Myocyte (in vitro differentiated cells): ENCODE measurements around the gene STXBP4. TPM values are rescaled to one million over a fixed set of nuclear protein-coding genes. Genes with fewer than 3 reads are reported as not detected.

Experiments used
- DNase-seq: peaks from one replicate; pipeline ENCODE4 v3.0.0-alpha.2; 2012; ENCODE audit warnings: low read depth
- total RNA-seq: library from RNA; depleted of rRNA; stranded (reverse); fragments of >200 nt; gene quantifications from 2 replicates; pipeline ENCODE4 v1.2.3, GENCODE V29; 2014

STXBP4 gene
- total RNA-seq, 1 donor from 2014 or later = 20.5 TPM

GRCh38 chr17:54971147-54971546, 2.6 kb downstream of the STXBP4 start:
- DNase-seq = no peak

- no peak for DNase-seq
These were observed 3.3 kb downstream of the STXBP4 start for GRCh38 chr17:54971901-54972300.

- DNase-seq = no peak
These were observed 4.0 kb downstream of the STXBP4 start for GRCh38 chr17:54972406-54973138.

GRCh38 chr17:54974759-54975158, 6.2 kb downstream of the STXBP4 start:
- DNase-seq = no peak

GRCh38 chr17:54976316-54976715, 7.8 kb downstream of the STXBP4 start:
- no peak for DNase-seq

GRCh38 chr17:54977744-54978143, 9.2 kb downstream of the STXBP4 start:
- no peak for DNase-seq

GRCh38 chr17:54979657-54980056, 11.1 kb downstream of the STXBP4 start:
- no peak for DNase-seq

- DNase-seq = no peak
These were observed 11.8 kb downstream of the STXBP4 start for GRCh38 chr17:54980375-54980774.

- peak; percentile 30 for DNase-seq
These were observed 13.8 kb downstream of the STXBP4 start for GRCh38 chr17:54982399-54982798.

- DNase-seq = no peak
These were observed 14.7 kb downstream of the STXBP4 start for GRCh38 chr17:54983260-54983659.

GRCh38 chr17:54985476-54985875, 16.9 kb downstream of the STXBP4 start:
- no peak for DNase-seq

- DNase-seq = no peak
These were observed 21.6 kb downstream of the STXBP4 start for GRCh38 chr17:54990118-54990517.

- no peak for DNase-seq
These were observed 23.0 kb downstream of the STXBP4 start for GRCh38 chr17:54991567-54991966.

- peak; percentile 57 for DNase-seq
These were observed 24.5 kb downstream of the STXBP4 start for GRCh38 chr17:54992797-54993639.

GRCh38 chr17:54996441-54996840, 27.9 kb downstream of the STXBP4 start:
- no peak for DNase-seq

GRCh38 chr17:55002458-55002857, 33.9 kb downstream of the STXBP4 start:
- no peak for DNase-seq

GRCh38 chr17:55004484-55004883, 35.9 kb downstream of the STXBP4 start:
- DNase-seq = no peak

- DNase-seq = peak; percentile 32
These were observed 37.0 kb downstream of the STXBP4 start for GRCh38 chr17:55005520-55005919.

GRCh38 chr17:55023626-55024025, 55.1 kb downstream of the STXBP4 start:
- no peak for DNase-seq

GRCh38 chr17:55037828-55038227, 69.3 kb downstream of the STXBP4 start:
- DNase-seq = no peak

GRCh38 chr17:55038291-55038690, 69.7 kb downstream of the STXBP4 start:
- DNase-seq = no peak

- no peak for DNase-seq
These were observed 72.0 kb downstream of the STXBP4 start for GRCh38 chr17:55040611-55041010.

GRCh38 chr17:55053855-55054254, 85.3 kb downstream of the STXBP4 start:
- DNase-seq = peak; percentile 9
